GM10847 (cell line): ENCODE measurements around the gene FAM177A1.

Experiments used
- POLR2A ChIP-seq: IDR thresholded peaks from 2 replicates; pipeline ENCODE4 v1.6.1; 2011; ENCODE audit not compliant: insufficient read length; ENCODE audit errors: extremely low read depth

Gene FAM177A1

GRCh38 chr14:35116242-35116641, 70.2 kb downstream of the FAM177A1 start:
- TF ChIP-seq POLR2A, result no peak

GRCh38 chr14:35117112-35117511, 71.0 kb downstream of the FAM177A1 start:
- TF ChIP-seq POLR2A, result no peak

- no peak for TF ChIP-seq POLR2A
Observed at GRCh38 chr14:35121026-35121886, 75.2 kb downstream of the FAM177A1 start.

- TF ChIP-seq POLR2A, result peak; percentile 45
Observed at GRCh38 chr14:35121887-35122695, 76.0 kb downstream of the FAM177A1 start, which contains the start of the genes PPP2R3C and PRORP. Gene PPP2R3C, minus strand, starts transcription at chr14:35121990. Its CDS starts 31 bp downstream, at chr14:35121959. Gene PRORP, plus strand, starts transcription at chr14:35122552. Its CDS starts 694 bp downstream, at chr14:35123246.

GRCh38 chr14:35122696-35123387, 76.8 kb downstream of the FAM177A1 start:
- no peak for TF ChIP-seq POLR2A

GRCh38 chr14:35123388-35123703, 77.3 kb downstream of the FAM177A1 start:
- TF ChIP-seq POLR2A, result no peak

GRCh38 chr14:35124127-35124526, 78.1 kb downstream of the FAM177A1 start:
- no peak for TF ChIP-seq POLR2A
